Peyer's patch (tissue), 4 donors: ENCODE measurements around the gene SLC25A22. TPM values are rescaled to one million over a fixed set of nuclear protein-coding genes. Genes with fewer than 3 reads are reported as not detected.

Experiments
- DNase-seq, 3 donors: peaks; one replicate each; pipeline ENCODE4 v3.0.0-alpha.2; 2017 to 2019
- H3K27ac ChIP-seq, 4 donors: fragments of 200-600 bp; sonication (generic); one replicate each; pipeline ENCODE4 v1.5.1; 2016 to 2019
- H3K27me3 ChIP-seq, 2 donors: fragments of 200-600 bp; sonication (generic); one replicate each; pipeline ENCODE4 v1.5.1; 2019
- H3K36me3 ChIP-seq, 3 donors: fragments of 200-600 bp; sonication (generic); one replicate each; pipeline ENCODE4 v1.5.1; 2016 to 2019
- H3K4me1 ChIP-seq, 4 donors: fragments of 200-600 bp; sonication (generic); one replicate each; pipeline ENCODE4 v1.5.1; 2016 to 2019
- H3K4me3 ChIP-seq, 4 donors: fragments of 200-600 bp; sonication (generic); 1 replicate in 3 of 4; 2 replicates in 1 of 4; pipeline ENCODE4 v1.5.1; 2016 to 2019; ENCODE audit warnings: mild to moderate bottlenecking in 1 of 4
- H3K9me3 ChIP-seq, 4 donors: fragments of 200-600 bp; sonication (generic); one replicate each; pipeline ENCODE4 v1.5.1; 2016 to 2019; ENCODE audit warnings: mild to moderate bottlenecking in 1 of 4
- POLR2A ChIP-seq, 2 donors: fragments of 450-650 bp; IDR thresholded peaks; one replicate each; pipeline ENCODE4 v1.5.1; 2017; ENCODE audit warnings: antibody characterized with exemption in 2 of 2, mild to moderate bottlenecking in 2 of 2, moderate library complexity in 2 of 2
- total RNA-seq, 4 donors: library from RNA; depleted of rRNA; stranded (reverse); fragments of >200 nt; gene quantifications; one replicate each; pipeline ENCODE4 v1.1.0, GENCODE V29; 2016
- TF ChIP-seq, protein P1 (sequence below), 6 experiments: fragments of 450-650 bp in 4 of 6; fragments of 200-600 bp in 2 of 6; sonication (generic) in 1 of 6; IDR thresholded peaks; one replicate each; pipeline ENCODE4 v1.5.1; 2017 to 2019; ENCODE audit warnings: antibody characterized with exemption in 6 of 6, mild to moderate bottlenecking in 3 of 6, moderate library complexity in 1 of 6

SLC25A22 gene
- total RNA-seq, 4 donors from 2014 or later = 14.2 to 22.0 (median 16.6) TPM

- Histone ChIP-seq H3K4me1 (peaks cover 18 to 75% (median 39%) of the 10 kb centered on the region in 4 donors), H3K4me3 (peak overlapping the region; percentile 55 to 73 (median 64)), H3K27me3 (peaks cover 0 to 20% of the 10 kb centered on the region in 2 donors), H3K9me3 (no peaks in the 10 kb centered on the region), H3K27ac (peak overlapping the region; percentile 81 to 94 (median 85)), H3K36me3 (peaks cover 0 to 34% (median 0%) of the 10 kb centered on the region in 3 donors)
- TF ChIP-seq, protein P1, sequence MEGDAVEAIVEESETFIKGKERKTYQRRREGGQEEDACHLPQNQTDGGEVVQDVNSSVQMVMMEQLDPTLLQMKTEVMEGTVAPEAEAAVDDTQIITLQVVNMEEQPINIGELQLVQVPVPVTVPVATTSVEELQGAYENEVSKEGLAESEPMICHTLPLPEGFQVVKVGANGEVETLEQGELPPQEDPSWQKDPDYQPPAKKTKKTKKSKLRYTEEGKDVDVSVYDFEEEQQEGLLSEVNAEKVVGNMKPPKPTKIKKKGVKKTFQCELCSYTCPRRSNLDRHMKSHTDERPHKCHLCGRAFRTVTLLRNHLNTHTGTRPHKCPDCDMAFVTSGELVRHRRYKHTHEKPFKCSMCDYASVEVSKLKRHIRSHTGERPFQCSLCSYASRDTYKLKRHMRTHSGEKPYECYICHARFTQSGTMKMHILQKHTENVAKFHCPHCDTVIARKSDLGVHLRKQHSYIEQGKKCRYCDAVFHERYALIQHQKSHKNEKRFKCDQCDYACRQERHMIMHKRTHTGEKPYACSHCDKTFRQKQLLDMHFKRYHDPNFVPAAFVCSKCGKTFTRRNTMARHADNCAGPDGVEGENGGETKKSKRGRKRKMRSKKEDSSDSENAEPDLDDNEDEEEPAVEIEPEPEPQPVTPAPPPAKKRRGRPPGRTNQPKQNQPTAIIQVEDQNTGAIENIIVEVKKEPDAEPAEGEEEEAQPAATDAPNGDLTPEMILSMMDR (IDR thresholded peaks at IDR 0.05) = no peak
- TF ChIP-seq POLR2A (IDR thresholded peaks at IDR 0.05) = no peak
- no peak for DNase-seq
These were observed 28.7 kb upstream of the SLC25A22 start for GRCh38 chr11:826836-827145.

GRCh38 chr11:826227-826621 lies 28.1 kb upstream of the SLC25A22 start:
- Histone ChIP-seq H3K4me1 (peaks cover 18 to 77% (median 39%) of the 10 kb centered on the region in 4 donors), H3K36me3 (peaks cover 0 to 38% (median 0%) of the 10 kb centered on the region in 3 donors), H3K4me3 (peak overlapping the region in 2 of 4 donors; percentile 65 to 73), H3K9me3 (no peaks in the 10 kb centered on the region), H3K27me3 (peaks cover 0 to 20% of the 10 kb centered on the region in 2 donors), H3K27ac (peak overlapping the region; percentile 81 to 94 (median 85))
- no peak for DNase-seq
- no peak for TF ChIP-seq POLR2A (IDR thresholded peaks at IDR 0.05)
- TF ChIP-seq, protein P1 (IDR thresholded peaks at IDR 0.05) = no peak

DNA sequence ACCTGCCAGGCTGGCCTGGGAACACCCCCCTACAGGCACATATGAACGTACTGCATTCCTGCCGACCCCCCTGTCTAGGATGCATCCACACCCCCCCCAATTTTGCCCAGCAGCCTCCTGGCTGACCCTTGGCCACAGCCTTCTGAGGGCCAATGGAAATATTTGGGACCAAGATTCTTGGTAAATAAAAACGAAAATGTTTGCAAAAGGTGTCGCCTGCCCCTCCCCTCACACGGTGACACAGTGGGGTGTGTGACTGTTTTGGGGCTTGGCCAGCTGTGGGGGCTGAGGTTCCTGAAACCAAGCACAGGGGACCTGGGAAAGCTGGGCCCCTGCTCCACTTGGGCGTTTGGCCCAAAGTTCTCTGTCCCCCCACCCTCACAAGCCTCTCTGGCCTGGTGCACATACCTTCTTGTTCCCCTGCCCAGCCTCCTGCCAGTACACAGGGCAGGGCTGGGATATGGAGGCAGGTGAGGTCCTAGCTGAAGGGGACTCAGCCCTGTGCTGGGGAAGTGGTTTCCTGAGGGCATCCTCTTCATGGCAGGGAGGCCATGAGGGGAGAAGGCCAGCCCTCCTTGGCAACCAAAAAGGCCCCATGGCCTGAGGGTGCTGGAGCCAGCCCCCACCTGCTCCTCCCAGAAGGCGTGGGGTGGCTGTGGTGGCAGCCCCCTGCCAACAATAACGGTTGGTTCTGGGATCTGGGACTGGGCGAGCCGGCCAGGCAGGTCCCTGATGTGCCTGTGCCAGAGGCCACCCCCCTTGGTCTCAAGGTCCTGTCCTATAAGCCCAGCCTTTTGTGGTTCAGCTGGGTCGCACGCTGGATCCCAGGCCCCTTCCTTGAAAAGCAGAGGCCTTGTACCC lies 27.5 kb upstream of the SLC25A22 start:
- H3K9me3 ChIP-seq = no peaks in the 10 kb centered on the region
- peaks cover 20 to 77% (median 40%) of the 10 kb centered on the region in 4 donors for H3K4me1 ChIP-seq
- DNase-seq = no peak
- peaks cover 0 to 38% (median 0%) of the 10 kb centered on the region in 3 donors for H3K36me3 ChIP-seq
- peaks cover 0 to 20% of the 10 kb centered on the region in 2 donors for H3K27me3 ChIP-seq
- peak overlapping the region in 3 of 4 donors; percentile 81 to 94 (median 85) for H3K27ac ChIP-seq
- TF ChIP-seq, protein P1 (IDR thresholded peaks at IDR 0.05) = no peak
- TF ChIP-seq POLR2A (IDR thresholded peaks at IDR 0.05) = no peak
- no peak overlapping the region for H3K4me3 ChIP-seq

DNA sequence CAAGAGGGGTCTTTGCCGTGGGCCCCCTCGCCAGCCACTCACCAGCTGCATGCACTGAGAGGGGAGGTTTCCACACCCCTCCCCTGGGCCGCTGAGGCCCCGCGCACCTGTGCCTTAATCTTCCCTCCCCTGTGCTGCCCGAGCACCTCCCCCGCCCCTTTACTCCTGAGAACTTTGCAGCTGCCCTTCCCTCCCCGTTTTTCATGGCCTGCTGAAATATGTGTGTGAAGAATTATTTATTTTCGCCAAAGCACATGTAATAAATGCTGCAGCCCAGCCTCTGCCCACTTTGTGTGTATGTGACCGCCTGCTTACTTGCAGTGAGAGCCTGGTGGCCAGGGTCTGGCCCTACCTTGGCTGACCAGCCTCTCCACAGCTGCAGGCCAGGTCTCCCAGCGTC lies 26.9 kb upstream of the SLC25A22 start:
- Histone ChIP-seq H3K4me1 (peaks cover 19 to 74% (median 41%) of the 10 kb centered on the region in 4 donors), H3K4me3 (no peak overlapping the region), H3K36me3 (peaks cover 0 to 38% (median 0%) of the 10 kb centered on the region in 3 donors), H3K9me3 (no peaks in the 10 kb centered on the region), H3K27me3 (peaks cover 0 to 14% of the 10 kb centered on the region in 2 donors), H3K27ac (peak overlapping the region in 2 of 4 donors; percentile 81 to 94)
- no peak for DNase-seq
- TF ChIP-seq, protein P1 (IDR thresholded peaks at IDR 0.05) = no peak
- TF ChIP-seq POLR2A (IDR thresholded peaks at IDR 0.05) = no peak

DNA sequence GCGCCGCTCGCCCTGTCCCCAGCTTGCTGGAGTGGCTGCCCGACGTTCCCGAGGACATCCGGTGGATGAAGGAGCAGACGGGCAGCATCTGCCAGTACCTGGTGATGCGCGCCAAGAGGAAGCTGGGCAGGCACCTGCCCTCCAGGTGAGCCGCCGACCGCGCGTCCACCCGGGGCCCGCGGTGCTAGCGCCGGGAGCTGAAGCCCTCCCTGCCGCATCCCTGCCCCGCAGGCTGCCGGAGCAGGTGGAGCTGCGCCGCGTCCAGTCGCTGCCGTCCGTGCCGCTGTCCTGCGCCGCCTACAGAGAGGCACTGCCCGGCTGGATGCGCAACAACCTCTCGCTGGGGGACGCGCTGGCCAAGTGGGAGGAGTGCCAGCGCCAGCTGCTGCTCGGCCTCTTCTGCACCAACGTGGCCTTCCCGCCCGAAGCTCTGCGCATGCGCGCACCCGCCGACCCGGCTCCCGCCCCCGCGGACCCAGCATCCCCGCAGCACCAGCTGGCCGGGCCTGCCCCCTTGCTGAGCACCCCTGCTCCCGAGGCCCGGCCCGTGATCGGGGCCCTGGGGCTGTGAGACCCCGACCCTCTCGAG lies 26.3 kb upstream of the SLC25A22 start:
- H3K9me3 ChIP-seq = no peaks in the 10 kb centered on the region
- H3K4me1 ChIP-seq = peaks cover 19 to 68% (median 35%) of the 10 kb centered on the region in 4 donors
- peaks cover 0 to 38% (median 0%) of the 10 kb centered on the region in 3 donors for H3K36me3 ChIP-seq
- peaks cover 0 to 8% of the 10 kb centered on the region in 2 donors for H3K27me3 ChIP-seq
- TF ChIP-seq POLR2A (IDR thresholded peaks at IDR 0.05) = no peak
- TF ChIP-seq, protein P1 (IDR thresholded peaks at IDR 0.05) = no peak
- peak overlapping the region in 1 of 4 donors; percentile 81 for H3K27ac ChIP-seq
- no peak for DNase-seq
- H3K4me3 ChIP-seq = no peak overlapping the region
